ENCODE data around the gene NR1H4.
"Not testable (repeated sequence)": the region's sequence is repeated elsewhere in the genome, so short reads cannot be mapped to it uniquely, and the experiment has no call there.

Gene NR1H4

GRCh38 chr12:100567945-100568344, 94.3 kb downstream of the NR1H4 start:
- DNase-seq (ENCODE audit: low spot score), result no peak

- no peak for DNase-seq (ENCODE audit: low spot score)
These were observed 98.5 kb downstream of the NR1H4 start for GRCh38 chr12:100572184-100572583.

- DNase-seq (ENCODE audit: low spot score), result peak; percentile 78
These were observed 99.9 kb downstream of the NR1H4 start, which contains the start of gene GAS2L3 for GRCh38 chr12:100573292-100574186. TSS of gene GAS2L3 (plus strand) at chr12:100573684. CDS start at chr12:100594905, 21,221 bp downstream.

- no peak for DNase-seq (ENCODE audit: low spot score)
These were observed 100.8 kb downstream of the NR1H4 start for GRCh38 chr12:100574187-100575074.

- DNase-seq (ENCODE audit: low spot score), result no peak
These were observed 102.8 kb downstream of the NR1H4 start for GRCh38 chr12:100576331-100577036.

GRCh38 chr12:100578923-100579322, 105.3 kb downstream of the NR1H4 start:
- DNase-seq (ENCODE audit: low spot score), result no peak

- DNase-seq (ENCODE audit: low spot score), result no peak
These were observed 106.2 kb downstream of the NR1H4 start for GRCh38 chr12:100579844-100580243.

- no peak for DNase-seq (ENCODE audit: low spot score)
These were observed 110.6 kb downstream of the NR1H4 start for GRCh38 chr12:100584256-100584655.

GRCh38 chr12:100591979-100592378, 118.3 kb downstream of the NR1H4 start:
- no peak for DNase-seq (ENCODE audit: low spot score)

- DNase-seq (ENCODE audit: low spot score), result no peak
These were observed 119.8 kb downstream of the NR1H4 start for GRCh38 chr12:100593490-100593889.

- no peak for DNase-seq (ENCODE audit: low spot score)
These were observed 128.0 kb downstream of the NR1H4 start for GRCh38 chr12:100601626-100602025.

- not testable (repeated sequence) for DNase-seq (ENCODE audit: low spot score)
These were observed 129.3 kb downstream of the NR1H4 start for GRCh38 chr12:100602997-100603396.

GRCh38 chr12:100608776-100609175, 135.1 kb downstream of the NR1H4 start:
- DNase-seq (ENCODE audit: low spot score), result peak; percentile 32

- no peak for DNase-seq (ENCODE audit: low spot score)
These were observed 137.2 kb downstream of the NR1H4 start for GRCh38 chr12:100610666-100611430.

GRCh38 chr12:100612606-100613005, 138.9 kb downstream of the NR1H4 start:
- no peak for DNase-seq (ENCODE audit: low spot score)
